SW 1271 (cell line): Measurements from ENCODE around the gene GMDS.

Source experiments
- DNase-seq, 2 experiments: peaks; one replicate each; lab custom pipeline; 2025; lab: John Stamatoyannopoulos, UW

The GMDS gene

GRCh38 chr6:1625794-1626435 is 619.5 kb downstream of the GMDS start:
- no peak for DNase-seq

- no peak for DNase-seq
Measured at GRCh38 chr6:1624851-1625781, 620.3 kb downstream of the GMDS start.

- no peak for DNase-seq
Measured at GRCh38 chr6:1624058-1624850, 621.2 kb downstream of the GMDS start.

GRCh38 chr6:1623769-1624057 is 621.7 kb downstream of the GMDS start:
- no peak for DNase-seq

GRCh38 chr6:1622851-1623768 is 622.3 kb downstream of the GMDS start:
- DNase-seq: no peak

DNA sequence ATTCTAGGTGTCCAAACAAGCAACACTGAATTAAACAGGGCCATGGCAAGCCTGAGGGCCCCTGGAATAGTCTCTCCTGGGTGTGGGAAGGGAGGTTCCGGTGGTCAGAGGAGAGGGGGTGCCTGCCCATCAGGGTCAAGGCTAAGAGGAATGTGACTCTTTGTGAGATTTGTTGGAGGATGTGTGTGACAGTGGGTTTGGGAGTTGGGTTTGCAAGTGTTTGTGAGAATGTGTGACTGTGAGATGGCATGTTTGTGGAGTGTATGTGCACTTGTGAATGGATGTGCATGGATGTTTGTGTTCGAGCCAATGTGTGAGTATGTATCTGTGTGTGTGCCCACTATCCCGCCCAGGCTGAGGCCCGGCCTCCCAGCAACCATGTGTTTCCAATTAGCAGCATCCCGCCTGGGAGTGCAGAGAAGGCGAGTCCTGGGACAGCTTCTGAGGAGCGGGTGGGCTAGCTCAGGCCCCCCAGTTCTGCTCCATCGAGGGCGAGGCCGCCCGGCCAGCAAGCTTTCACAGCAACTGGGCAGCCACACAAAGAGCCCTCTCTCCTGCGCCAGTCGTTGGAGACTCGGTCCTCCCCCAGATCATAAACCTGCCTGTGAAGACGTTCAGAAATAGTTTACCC is 623.1 kb downstream of the GMDS start:
- DNase-seq: no peak

- no peak for DNase-seq
Measured at GRCh38 chr6:1621070-1621701, 624.2 kb downstream of the GMDS start.

GRCh38 chr6:1620504-1621069 is 624.8 kb downstream of the GMDS start:
- no peak for DNase-seq

DNA sequence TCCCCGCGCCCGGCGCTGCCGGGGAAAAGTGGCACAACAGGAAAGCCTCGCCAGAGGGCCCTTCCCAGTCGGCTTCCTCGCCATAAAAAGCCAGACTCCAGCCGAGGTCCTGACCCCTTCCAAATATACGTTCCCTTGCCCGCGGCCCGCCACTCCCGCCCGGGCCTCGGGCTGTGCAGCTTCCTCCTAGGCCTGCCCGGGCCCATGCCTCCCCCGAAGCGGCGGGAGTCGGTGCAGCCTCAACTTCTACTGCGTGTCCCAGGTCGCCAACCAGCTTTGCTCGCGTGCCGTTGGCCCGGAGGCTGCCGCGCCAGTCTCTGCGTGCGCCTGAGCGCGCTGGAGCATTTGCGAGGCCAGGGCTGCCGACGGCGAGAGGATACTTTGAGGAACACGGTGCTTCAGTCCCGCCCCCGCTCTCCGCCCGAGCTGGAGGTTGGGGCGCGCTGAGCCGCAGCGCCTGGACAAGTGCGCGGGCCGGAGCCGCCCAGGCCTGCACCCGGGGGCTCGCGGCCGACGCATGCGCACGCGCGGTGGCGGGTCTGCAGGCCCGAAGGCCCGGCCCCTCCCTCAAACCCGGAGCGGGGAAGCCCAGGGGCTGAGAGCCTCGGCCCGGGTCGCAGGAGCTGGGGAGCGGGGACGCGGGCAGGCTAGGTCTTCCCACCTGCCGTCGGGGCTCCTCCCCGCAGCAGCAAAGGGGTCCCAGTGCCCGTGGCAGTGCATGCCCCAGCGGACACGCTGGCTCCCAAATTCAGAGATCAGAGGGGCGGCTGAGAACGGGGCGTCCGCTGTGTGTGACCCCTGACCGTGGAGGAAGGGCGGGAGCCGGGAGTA is 625.5 kb downstream of the GMDS start:
- no peak for DNase-seq

- no peak for DNase-seq
Measured at GRCh38 chr6:1619098-1619672, 626.2 kb downstream of the GMDS start.

DNA sequence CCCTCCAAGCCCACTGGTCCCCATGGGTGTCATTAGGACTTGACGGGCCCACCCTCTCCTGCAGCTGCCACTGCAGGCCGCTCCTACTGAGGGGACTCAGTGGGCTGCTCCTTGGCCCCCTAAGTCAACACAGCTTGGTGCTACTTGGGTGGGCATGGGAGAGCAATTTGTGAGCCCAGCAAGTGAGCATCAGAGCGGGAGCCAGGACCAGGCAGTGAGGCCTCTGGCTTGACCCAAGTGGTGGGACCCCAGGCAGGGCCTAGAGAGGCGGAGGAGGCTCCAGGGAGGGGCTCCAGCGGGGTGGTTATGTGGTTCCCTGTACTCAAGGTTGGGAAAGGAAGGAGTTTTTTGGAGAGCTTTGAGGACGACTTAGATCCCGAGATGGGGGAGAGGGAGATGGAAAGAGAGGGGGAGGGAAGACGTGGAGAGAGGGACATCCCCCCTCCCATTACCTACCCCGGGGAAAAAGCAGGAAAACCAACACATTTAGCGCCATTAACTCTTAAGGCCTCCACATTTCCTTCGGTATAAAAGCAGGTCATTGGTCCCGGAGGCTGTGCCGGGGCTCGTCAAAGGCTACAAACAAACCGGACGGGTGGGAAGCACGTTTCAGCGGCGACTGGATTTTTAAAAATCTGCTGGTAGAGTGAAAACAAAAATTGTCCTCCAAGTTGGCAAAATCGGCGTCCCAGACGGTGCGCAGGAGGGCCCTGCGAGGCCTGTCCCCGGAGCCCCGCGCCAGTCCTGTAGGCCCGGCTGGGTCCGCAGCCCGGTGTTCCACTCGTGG is 626.9 kb downstream of the GMDS start:
- no peak for DNase-seq

DNA sequence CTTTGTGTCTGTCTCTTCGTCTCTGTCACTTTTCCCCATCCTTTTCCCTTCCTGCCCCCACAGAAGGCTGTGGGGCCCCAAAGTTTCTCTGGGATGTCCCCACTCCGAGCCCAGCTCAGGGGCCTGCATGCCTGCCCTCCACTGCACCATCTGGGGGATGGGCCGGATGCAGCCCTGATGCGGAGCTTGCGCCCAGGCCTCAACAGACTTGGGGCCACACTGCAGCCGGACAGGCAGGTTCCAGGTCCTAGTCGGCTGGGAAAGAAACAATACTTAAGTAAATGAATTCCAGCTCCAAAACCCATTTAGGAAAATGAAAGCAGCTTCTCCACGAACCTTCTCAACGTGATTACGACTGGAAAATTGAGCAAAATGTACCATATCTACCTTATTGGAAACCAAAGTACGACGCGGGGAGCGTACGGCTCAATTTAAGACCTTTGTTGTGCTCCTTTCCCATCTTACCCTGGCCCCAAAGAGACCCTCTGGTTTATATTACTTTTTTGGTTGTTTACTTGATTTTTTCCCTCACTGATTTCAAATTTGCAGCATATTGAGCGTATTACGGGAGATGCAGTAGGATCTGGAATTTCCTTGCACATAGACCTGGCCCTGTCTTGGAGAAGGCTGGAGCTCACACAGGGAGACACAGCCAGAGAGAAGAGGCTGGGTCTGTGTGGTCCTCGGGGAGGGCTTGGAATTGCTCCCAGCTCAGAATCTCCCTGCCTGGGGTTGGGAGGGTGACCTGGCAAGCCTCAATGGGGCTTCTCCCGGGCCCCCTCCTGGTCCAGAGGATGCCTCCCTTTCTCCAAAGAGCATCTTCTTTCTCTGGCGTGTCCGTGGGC is 627.7 kb downstream of the GMDS start:
- no peak for DNase-seq

- no peak for DNase-seq
Measured at GRCh38 chr6:1616701-1617463, 628.5 kb downstream of the GMDS start.

DNA sequence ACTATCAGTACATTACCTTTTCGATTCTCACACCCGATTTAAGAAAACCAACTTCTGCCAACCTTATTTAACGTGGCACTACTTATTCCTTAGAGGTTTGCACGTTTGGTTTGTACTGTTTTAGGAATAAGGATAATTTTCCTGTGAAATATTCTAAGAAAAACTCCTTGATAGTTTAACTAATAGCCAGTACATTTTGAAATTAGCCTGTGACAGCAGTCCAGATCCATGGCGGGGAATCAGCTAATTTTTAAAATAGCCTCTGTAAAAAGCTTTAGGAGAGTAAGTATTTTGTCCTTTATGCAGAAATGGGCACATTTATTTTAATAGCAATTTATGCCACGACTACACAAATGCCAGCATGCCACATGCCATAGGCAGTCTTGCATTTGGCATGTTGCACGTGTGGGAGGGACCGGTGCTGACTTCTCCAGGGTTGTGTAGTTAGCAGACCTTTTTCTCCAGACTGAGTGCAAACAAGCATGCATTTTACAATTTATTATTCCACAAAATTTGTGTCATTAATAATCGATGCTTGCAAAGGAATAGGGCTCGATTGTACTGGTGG is 629.5 kb downstream of the GMDS start:
- no peak for DNase-seq

DNA sequence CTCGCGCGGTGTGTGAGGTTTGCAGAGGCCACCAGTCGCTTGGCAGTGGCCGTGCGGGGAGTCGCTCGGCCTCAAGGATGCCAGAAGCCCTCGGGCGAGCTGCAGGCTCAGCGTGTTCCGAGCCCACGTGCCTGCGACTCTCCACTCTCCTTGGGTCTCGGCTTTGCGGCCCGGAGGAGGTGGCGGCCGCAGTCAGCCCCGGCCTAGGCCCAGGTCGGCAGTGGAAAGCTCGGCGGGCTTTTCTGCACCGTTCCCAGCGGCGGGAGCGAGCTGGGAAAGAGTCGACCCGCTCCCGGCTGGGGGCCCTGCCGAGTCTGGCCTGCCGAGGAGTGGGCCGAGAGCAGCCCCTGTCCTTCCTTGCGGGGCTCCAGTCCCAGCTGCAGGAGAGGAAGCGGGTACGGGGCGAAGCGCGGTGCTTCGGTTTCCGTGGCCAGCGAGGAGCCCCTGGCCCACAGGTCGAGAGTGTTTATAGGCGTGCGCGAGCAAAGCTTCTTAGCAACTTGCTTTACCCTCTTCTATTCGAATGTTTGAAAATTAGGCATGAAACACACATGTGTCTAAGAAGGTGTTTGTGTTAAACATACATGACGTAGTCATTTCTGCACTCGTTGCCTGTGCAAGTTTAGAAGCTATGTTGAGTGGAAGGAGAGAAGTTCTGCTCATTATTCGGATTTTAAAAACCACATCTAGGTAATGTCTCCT is 630.1 kb downstream of the GMDS start:
- DNase-seq: no peak
